H9 (cell line): Measurements from ENCODE around the gene MED25. TPM values are rescaled to one million over a fixed set of nuclear protein-coding genes. Genes with fewer than 3 reads are reported as not detected.

ENCODE experiments used
- DNase-seq: peaks from one replicate; pipeline ENCODE4 v3.0.0-alpha.2; 2017
- H2AFZ ChIP-seq: one replicate; pipeline ENCODE4 v1.6.1; 2013; ENCODE audit warnings: mild to moderate bottlenecking, low read length, control low read depth, moderate library complexity
- H2AK5ac ChIP-seq: 2 replicates; pipeline ENCODE4 v1.6.1; 2013; ENCODE audit warnings: low read length, control low read depth, mixed read lengths; ENCODE audit not compliant: insufficient read length
- H2BK120ac ChIP-seq: one replicate; pipeline ENCODE4 v1.6.1; 2013; ENCODE audit warnings: low read depth, mild to moderate bottlenecking, low read length, control low read depth, inconsistent platforms; ENCODE audit not compliant: poor library complexity, severe bottlenecking
- H2BK12ac ChIP-seq: 2 replicates; pipeline ENCODE4 v1.6.1; 2013; ENCODE audit warnings: low read length, control low read depth, mixed read lengths, low read depth; ENCODE audit not compliant: insufficient read length
- H2BK15ac ChIP-seq: 2 replicates; pipeline ENCODE4 v1.6.1; 2013; ENCODE audit warnings: low read depth, low read length, control low read depth
- H2BK20ac ChIP-seq: one replicate; pipeline ENCODE4 v1.6.1; 2013; ENCODE audit warnings: low read depth, mild to moderate bottlenecking, low read length, control low read depth, inconsistent platforms; ENCODE audit not compliant: poor library complexity, severe bottlenecking
- H2BK5ac ChIP-seq: 2 replicates; pipeline ENCODE4 v1.6.1; 2013; ENCODE audit warnings: low read length, control low read depth, mixed read lengths; ENCODE audit not compliant: insufficient read length
- H3K14ac ChIP-seq: 2 replicates; pipeline ENCODE4 v1.6.1; 2013; ENCODE audit warnings: low read length, control low read depth; ENCODE audit not compliant: insufficient read depth
- H3K18ac ChIP-seq: 2 replicates; pipeline ENCODE4 v1.6.1; 2013; ENCODE audit warnings: low read depth, mild to moderate bottlenecking, mixed read lengths, low read length, control low read depth; ENCODE audit not compliant: insufficient read length
- H3K23ac ChIP-seq: 2 replicates; pipeline ENCODE4 v1.6.1; 2013; ENCODE audit warnings: low read length, control low read depth, mixed read lengths, low read depth; ENCODE audit not compliant: insufficient read length
- H3K23me2 ChIP-seq: 2 replicates; pipeline ENCODE4 v1.6.1; 2013; ENCODE audit warnings: low read depth, mild to moderate bottlenecking, mixed read lengths, low read length, control low read depth; ENCODE audit not compliant: insufficient read length, poor library complexity, severe bottlenecking
- H3K27ac ChIP-seq: 2 replicates; pipeline ENCODE4 v1.5.1; 2013; ENCODE audit warnings: low read length, control low read depth, mixed read lengths, low read depth; ENCODE audit not compliant: insufficient read length
- H3K27me3 ChIP-seq: 2 replicates; pipeline ENCODE4 v1.6.1; 2013; ENCODE audit warnings: low read length, control low read depth, inconsistent platforms; ENCODE audit not compliant: insufficient read depth
- H3K4ac ChIP-seq: 2 replicates; pipeline ENCODE4 v1.6.1; 2013; ENCODE audit warnings: low read depth, mild to moderate bottlenecking, control low read depth, inconsistent platforms, low read length, moderate library complexity
- H3K4me1 ChIP-seq: 2 replicates; pipeline ENCODE4 v1.6.1; 2013; ENCODE audit warnings: low read length, control low read depth, inconsistent platforms; ENCODE audit not compliant: insufficient read depth
- H3K4me2 ChIP-seq: 2 replicates; pipeline ENCODE4 v1.6.1; 2013; ENCODE audit warnings: low read length, control low read depth, mixed read lengths; ENCODE audit not compliant: insufficient read length, insufficient read depth
- H3K56ac ChIP-seq: 2 replicates; pipeline ENCODE4 v1.6.1; 2013; ENCODE audit warnings: low read depth, mild to moderate bottlenecking, mixed read lengths, low read length, control low read depth; ENCODE audit not compliant: insufficient read length
- H3K79me1 ChIP-seq: 2 replicates; pipeline ENCODE4 v1.6.1; 2013; ENCODE audit warnings: low read depth, mild to moderate bottlenecking, moderate library complexity, low read length, control low read depth, inconsistent platforms; ENCODE audit not compliant: insufficient read depth, poor library complexity, severe bottlenecking
- H3K79me2 ChIP-seq: 2 replicates; pipeline ENCODE4 v1.6.1; 2013; ENCODE audit warnings: low read length, control low read depth, inconsistent platforms; ENCODE audit not compliant: insufficient read depth
- H3K9ac ChIP-seq: 2 replicates; pipeline ENCODE4 v1.6.1; 2013; ENCODE audit warnings: low read length, control low read depth, mixed read lengths; ENCODE audit not compliant: insufficient read length; ENCODE audit errors: extremely low read depth
- H3K9me3 ChIP-seq: one replicate; pipeline ENCODE4 v1.6.1; 2013; ENCODE audit warnings: low read depth, low read length, inconsistent platforms; ENCODE audit not compliant: control insufficient read depth
- H3T11ph ChIP-seq: one replicate; pipeline ENCODE4 v1.6.1; 2013; ENCODE audit warnings: mild to moderate bottlenecking, low read length, control low read depth, inconsistent platforms
- H4K20me1 ChIP-seq: one replicate; pipeline ENCODE4 v1.6.1; 2013; ENCODE audit not compliant: control insufficient read depth, insufficient read length, insufficient read depth
- H4K5ac ChIP-seq: 2 replicates; pipeline ENCODE4 v1.6.1; 2013; ENCODE audit warnings: low read depth, mild to moderate bottlenecking, mixed read lengths, low read length, control low read depth; ENCODE audit not compliant: insufficient read length
- H4K8ac ChIP-seq: replicated peaks from 2 replicates; pipeline ENCODE4 v1.6.1; 2013; ENCODE audit warnings: low read length, control low read depth, mixed read lengths, low read depth; ENCODE audit not compliant: insufficient read length
- H4K91ac ChIP-seq: 2 replicates; pipeline ENCODE4 v1.6.1; 2013; ENCODE audit warnings: low read depth, mild to moderate bottlenecking, moderate library complexity, mixed read lengths, low read length, control low read depth; ENCODE audit not compliant: insufficient read length
- H3K27ac Mint-ChIP-seq, 3 experiments: 2 replicates in 2 of 3; 3 replicates in 1 of 3; pipeline ENCODE4 v1.8.0; 2020 to 2021; ENCODE audit warnings: mixed read lengths in 3 of 3, mild to moderate bottlenecking in 1 of 3, moderate library complexity in 1 of 3
- H3K27me3 Mint-ChIP-seq: 2 replicates; pipeline ENCODE4 v1.8.0; 2021; ENCODE audit warnings: low read depth, mild to moderate bottlenecking, moderate library complexity, mixed read lengths
- H3K36me3 Mint-ChIP-seq, 3 experiments: 2 replicates in 2 of 3; 3 replicates in 1 of 3; pipeline ENCODE4 v1.8.0; 2020 to 2021; ENCODE audit warnings: low read depth in 3 of 3, mixed read lengths in 3 of 3; ENCODE audit not compliant: insufficient read depth in 1 of 3
- H3K4me1 Mint-ChIP-seq, 2 experiments: 2 replicates each; pipeline ENCODE4 v1.8.0; 2020; ENCODE audit warnings: mixed read lengths in 2 of 2
- H3K4me3 Mint-ChIP-seq, 2 experiments: 2 replicates in 1 of 2; 3 replicates in 1 of 2; pipeline ENCODE4 v1.8.0; 2020 to 2021; ENCODE audit warnings: mild to moderate bottlenecking in 2 of 2, mixed read lengths in 2 of 2, moderate library complexity in 1 of 2
- H3K9me3 Mint-ChIP-seq, 2 experiments: 2 replicates in 1 of 2; 3 replicates in 1 of 2; pipeline ENCODE4 v1.8.0; 2020; ENCODE audit warnings: mild to moderate bottlenecking in 2 of 2, mixed read lengths in 2 of 2, moderate library complexity in 1 of 2
- CTCF ChIP-seq: fragments of 200-600 bp; sonication (generic); conservative IDR thresholded peaks from 3 replicates; pipeline ENCODE4 v1.8.0; 2021; ENCODE audit warnings: antibody characterized with exemption, mild to moderate bottlenecking
- WGBS: extraction: QIAGEN DNeasy Blood & Tissue Kit; methylation state at CpG from one replicate; pipeline ENCODE4 v1.1.7; 2013; ENCODE audit warnings: missing lambda C conversion rate, low lambda C conversion rate, mixed read lengths; ENCODE audit not compliant: insufficient read length; ENCODE audit errors: extremely low coverage; 5-methylcytosine and 5-hydroxymethylcytosine counted together
- long read RNA-seq: library from polyadenylated mRNA; unstranded; transcript quantifications from one replicate; pipeline ENCODE4 v2.0.0, GENCODE V29; 2020
- total RNA-seq: library from RNA; stranded (reverse); gene quantifications from 2 replicates; pipeline ENCODE4 v1.2.1, GENCODE V29; 2021

The MED25 gene
- 76.7 and 77.5 TPM in 2 replicates for total RNA-seq
- long read RNA-seq, transcript MED25-205 (5 exons, 2,396 nt): minor isoform, 10 of 86 reads
- long read RNA-seq, transcript MED25-201 (18 exons, 2,332 nt): major isoform, 36 of 86 reads
- long read RNA-seq, partial matches to known transcripts: 21 of 86 reads
- long read RNA-seq, other reads (novel, unspliced or antisense): 17 of 86 reads

DNA sequence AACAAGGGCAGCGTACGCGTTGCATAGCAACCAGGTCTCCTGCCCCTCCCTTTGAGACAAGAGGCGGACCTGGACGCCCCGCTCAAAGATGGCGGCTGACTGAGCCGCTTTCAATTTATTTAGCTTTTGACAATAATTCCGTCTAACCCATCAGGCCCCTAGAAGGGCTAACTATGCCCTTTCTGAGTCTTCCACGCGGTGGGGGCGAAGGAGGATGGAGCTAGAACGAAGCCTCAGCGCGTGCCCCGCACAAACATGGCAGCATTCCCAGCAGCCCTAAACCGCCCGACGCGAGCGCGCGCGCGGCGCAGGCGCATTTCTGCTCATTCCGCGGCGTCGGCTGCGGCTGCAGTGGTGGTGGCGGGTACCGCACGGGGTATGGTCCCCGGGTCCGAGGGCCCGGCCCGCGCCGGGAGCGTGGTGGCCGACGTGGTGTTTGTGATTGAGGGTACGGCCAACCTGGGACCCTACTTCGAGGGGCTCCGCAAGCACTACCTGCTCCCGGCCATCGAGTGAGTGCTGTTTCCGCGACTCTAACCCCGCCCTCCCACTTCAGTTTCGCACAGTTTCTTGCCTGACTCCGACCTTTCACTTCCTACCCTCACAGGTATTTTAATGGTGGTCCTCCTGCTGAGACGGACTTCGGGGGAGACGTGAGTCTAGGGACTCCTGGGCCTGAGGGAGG, at the start of gene MED25:
Gene MED25, plus strand, starts transcription at position 326 of the 685 bp plus-strand sequence. Its CDS starts 53 bp downstream, at position 379.
- peak; percentile 85 for DNase-seq
- Histone ChIP-seq H3K56ac (no peak within 1 kb of the TSS), H3K27ac (no peak within 1 kb of the TSS), H3K4me2 (peak within 1 kb of the TSS; percentile 74), H3K9ac (peak within 1 kb of the TSS; percentile 93), H4K91ac (peak within 1 kb of the TSS; percentile 44), H2AFZ (no peak within 1 kb of the TSS), H2BK12ac (peak within 1 kb of the TSS; percentile 66), H3K23ac (no peak within 1 kb of the TSS), H3K79me2 (peaks cover 5% of the 10 kb centered on the region; the same call in 1 of the 2 replicates), H2BK15ac (no peak within 1 kb of the TSS), H4K5ac (no peak within 1 kb of the TSS), H3K79me1 (peaks cover 11% of the 10 kb centered on the region), H3K9me3 (no peaks in the 10 kb centered on the region), H3K23me2 (peaks cover 5% of the 10 kb centered on the region), H3K14ac (peak within 1 kb of the TSS; percentile 97), H2BK20ac (no peak within 1 kb of the TSS), H2BK120ac (peak within 1 kb of the TSS; percentile 89), H3K4ac (peak within 1 kb of the TSS; percentile 15), H3K27me3 (no peaks in the 10 kb centered on the region), H3K4me1 (peaks cover 3% of the 10 kb centered on the region; the same call in 1 of the 2 replicates), H2AK5ac (no peak within 1 kb of the TSS), H4K8ac (no peak within 1 kb of the TSS), H4K20me1 (no peaks in the 10 kb centered on the region), H2BK5ac (peak within 1 kb of the TSS; percentile 37), H3K18ac (peak within 1 kb of the TSS; percentile 91), H3T11ph (no peak within 1 kb of the TSS)
- Mint-ChIP-seq H3K9me3 (no peaks in the 10 kb centered on the region), H3K27me3 (no peaks in the 10 kb centered on the region), H3K4me3 (peak within 1 kb of the TSS; percentile 94 to 96), H3K4me1 (peaks cover 10 to 24% of the 10 kb centered on the region in 2 experiments), H3K27ac (peak within 1 kb of the TSS; percentile 99 to 100 (median 100)), H3K36me3 (peaks cover 9 to 21% (median 10%) of the 10 kb centered on the region in 3 experiments)
- TF ChIP-seq CTCF: peak; percentile 37; the same call in 2 of the 3 replicates
- WGBS: no CpG with 5 or more reads among the region's 57 CpGs
